K562 (cell line): ENCODE measurements around the gene ZNF354B. TPM values are rescaled to one million over a fixed set of nuclear protein-coding genes. Genes with fewer than 3 reads are reported as not detected.

ENCODE experiments used
- ATAC-seq: fragments of 200-7000 bp; cut with Tn5 transposase; 3 replicates; pipeline ENCODE4 v1.9.1; 2020; ENCODE audit warnings: moderate library complexity
- BruUV-seq: library from RNA; stranded (reverse); fragments of 400-500 nt; replicated peaks from 2 replicates; lab custom pipeline; 2021; lab: Mats Ljungman, UMichigan
- CTCF ChIA-PET: fragments of 300-600 bp; formaldehyde crosslinking; extraction: SDS; loops from one replicate; lab custom pipeline; 2021; ENCODE audit warnings: low intra/inter-chr PET ratio; lab: Yijun Ruan, JAX
- POLR2A ChIA-PET: fragments of 300-600, 350-650 bp; sonication (Branson Sonifier 250); formaldehyde crosslinking; extraction: SDS; loops from one replicate; lab custom pipeline; 2021; ENCODE audit warnings: antibody characterized with exemption, inconsistent platforms; lab: Yijun Ruan, JAX
- DNase-seq, 4 experiments: peaks; one replicate each; pipeline versions ENCODE4 v3.0.0 to v3.0.0-alpha.2; 2011 to 2018; ENCODE audit warnings: low spot score in 3 of 4, mixed read lengths in 3 of 4; ENCODE audit errors: extremely low read depth in 1 of 4
- FAIRE-seq: peaks from 2 replicates; lab custom pipeline; 2011; peaks lifted over from hg19 to GRCh38; lab: Jason Lieb, UNC
- H2AFZ ChIP-seq: 2 replicates; pipeline ENCODE4 v1.6.0; 2011; ENCODE audit warnings: low read depth, low read length, control low read depth, inconsistent platforms
- H3K27ac ChIP-seq: fragments of 200-600 bp; 3 replicates; pipeline ENCODE4 v1.8.0; 2011; ENCODE audit warnings: low read depth, mild to moderate bottlenecking, control low read depth, inconsistent platforms, low read length, moderate library complexity, mixed read lengths; ENCODE audit errors: extremely low read depth
- H3K27me3 ChIP-seq, 2 experiments: fragments of 300-600 bp in 1 of 2; 2 replicates in 1 of 2; 3 replicates in 1 of 2; pipeline versions ENCODE4 v1.6.0 to v1.8.0; 2011; ENCODE audit warnings: inconsistent platforms in 2 of 2, low read length in 2 of 2, mild to moderate bottlenecking in 1 of 2, mixed read lengths in 1 of 2, moderate library complexity in 1 of 2; ENCODE audit not compliant: control insufficient read depth in 2 of 2, insufficient read depth in 2 of 2
- H3K36me3 ChIP-seq: fragments of 300-600 bp; 3 replicates; pipeline ENCODE4 v1.8.0; 2011; ENCODE audit warnings: mild to moderate bottlenecking, low read length, inconsistent platforms; ENCODE audit not compliant: control insufficient read depth, insufficient read depth
- H3K4me1 ChIP-seq, 2 experiments: fragments of 200-600 bp in 1 of 2; replicated peaks in 1 of 2; 2 replicates in 1 of 2; 3 replicates in 1 of 2; pipeline versions ENCODE4 v1.5.1 to v1.8.0; 2011; ENCODE audit warnings: inconsistent platforms in 2 of 2, low read length in 2 of 2, mild to moderate bottlenecking in 1 of 2, mixed read lengths in 1 of 2, moderate library complexity in 1 of 2; ENCODE audit not compliant: control insufficient read depth in 2 of 2, insufficient read depth in 2 of 2
- H3K4me2 ChIP-seq: 2 replicates; pipeline ENCODE4 v1.6.1; 2011; ENCODE audit warnings: low read length, control low read depth, inconsistent platforms, mixed read lengths; ENCODE audit not compliant: insufficient read depth
- H3K4me3 ChIP-seq: fragments of 200-600 bp; sonication (generic), shearing (Covaris generic); 2 replicates; pipeline ENCODE4 v1.5.1; 2016; ENCODE audit warnings: control low read depth, inconsistent platforms
- H3K79me2 ChIP-seq: fragments of 200-600 bp; 3 replicates; pipeline ENCODE4 v1.8.0; 2011; ENCODE audit warnings: low read length, inconsistent platforms; ENCODE audit not compliant: control insufficient read depth, insufficient read depth
- H3K9ac ChIP-seq, 2 experiments: 2 replicates each; pipeline versions ENCODE4 v1.6.0 to v1.6.1; 2011; ENCODE audit warnings: low read depth in 2 of 2, low read length in 2 of 2, control low read depth in 1 of 2, inconsistent platforms in 1 of 2, mild to moderate bottlenecking in 1 of 2, mixed read lengths in 1 of 2; ENCODE audit not compliant: insufficient read depth in 1 of 2
- H3K9me1 ChIP-seq: one replicate; pipeline ENCODE4 v1.6.0; 2011; ENCODE audit warnings: inconsistent platforms, mild to moderate bottlenecking, low read length, moderate library complexity; ENCODE audit not compliant: control insufficient read depth, insufficient read depth
- H3K9me3 ChIP-seq: replicated peaks from 2 replicates; pipeline ENCODE4 v1.5.1; 2011; ENCODE audit warnings: low read depth, low read length, inconsistent platforms; ENCODE audit not compliant: control insufficient read depth, insufficient read depth
- H4K20me1 ChIP-seq: replicated peaks from 2 replicates; pipeline ENCODE4 v1.6.1; 2011; ENCODE audit warnings: low read length, inconsistent platforms, mixed read lengths; ENCODE audit not compliant: control insufficient read depth, insufficient read depth
- CC2D1A ChIP-seq: fragments of 450-650 bp; IDR thresholded peaks from 2 replicates; pipeline ENCODE4 v1.6.1; 2017; ENCODE audit warnings: mild to moderate bottlenecking
- ZNF12 ChIP-seq: sonication (generic); formaldehyde crosslinking; IDR thresholded peaks from 2 replicates; pipeline ENCODE4 v1.4.0; 2020; ENCODE audit warnings: mild to moderate bottlenecking, missing genetic modification reagents
- ZNF507 ChIP-seq: conservative IDR thresholded peaks from 2 replicates; pipeline ENCODE4 v1.6.1; 2017; ENCODE audit warnings: missing genetic modification characterization, missing compliant biosample characterization
- WGBS: fragments of 100-300 bp; shearing (Covaris generic); methylation state at CpG from one replicate; pipeline ENCODE4 v1.1.6; 2016; ENCODE audit warnings: low coverage, mixed read lengths; ENCODE audit not compliant: insufficient coverage; ENCODE audit errors: missing lambda C conversion rate; 5-methylcytosine and 5-hydroxymethylcytosine counted together
- in situ Hi-C: fragments of 300-500 bp; cut with MboI; formaldehyde crosslinking; loops from 4 replicates; pipeline ENCODE4 v1.15.0; 2018; ENCODE audit warnings: inconsistent platforms, mixed read lengths
- intact Hi-C: fragments of 100-400 bp; cut with micrococcal nuclease; formaldehyde crosslinking; loops from 2 replicates; pipeline ENCODE4 v1.14.2; 2022
- polyA plus RNA-seq, 8 experiments: library from polyadenylated mRNA; depleted of rRNA in 4 of 8; stranded (reverse) in 5 of 8; unstranded in 3 of 8; fragments of >200 nt; fragmentation: Nextera tagmentation in 2 of 8; fragmentation: Illumina TruSeq in 1 of 8; extraction: Ambion mirVana in 2 of 8; extraction: Trizol in 1 of 8; gene quantifications; 2 replicates each; pipeline versions ENCODE4 v1.2.1 to v1.2.3, GENCODE V29; 2011 to 2014; ENCODE audit warnings: inconsistent platforms in 1 of 8, missing spikeins in 1 of 8
- total RNA-seq, 7 experiments: library from RNA; depleted of rRNA in 6 of 7; stranded (reverse); fragments of >200 nt in 6 of 7; fragmentation: Illumina TruSeq in 2 of 7; extraction: Trizol in 2 of 7; gene quantifications; 2 replicates each; pipeline versions ENCODE4 v1.2.1 to v1.2.3, GENCODE V29; 2011 to 2021; ENCODE audit warnings: low replicate concordance in 1 of 7
- TF ChIP-seq, protein P1 (sequence below): fragments of 250-450 bp; sonication (Bioruptor Pico); IDR thresholded peaks from 2 replicates; pipeline ENCODE4 v1.5.0; 2021; ENCODE audit warnings: mild to moderate bottlenecking, borderline replicate concordance

ZNF354B gene
- total and polyA plus RNA-seq, 9 of the 15 experiments (the other 6 are each of a cell fraction or from before 2014, with no cell fraction given): 1.8 to 18.3 (median 11.2) TPM

DNA sequence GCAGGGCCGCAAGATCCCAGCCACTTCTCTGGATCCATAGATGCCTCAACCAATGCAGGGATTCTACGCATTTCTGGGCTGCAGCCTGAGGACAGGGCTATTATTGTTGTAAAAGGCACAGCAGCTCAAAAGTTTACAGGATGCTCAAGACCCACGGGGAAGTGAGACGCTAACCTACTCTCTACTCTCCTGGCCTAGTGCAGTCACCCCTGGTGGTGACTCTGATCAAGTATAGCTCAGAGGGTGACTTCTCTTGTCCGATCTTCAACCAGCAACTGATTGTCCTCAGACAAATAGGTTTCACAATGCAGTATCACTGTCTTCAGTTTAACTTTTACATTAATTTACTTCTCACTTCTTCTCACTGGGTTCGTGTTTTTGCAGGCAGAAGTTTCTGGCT lies 34.3 kb upstream of the ZNF354B start:
- H3K36me3 ChIP-seq: peaks cover 15% of the 10 kb centered on the region; the same call in 1 of the 3 replicates
- peaks cover 0 to under 1% of the 10 kb centered on the region in 2 experiments; a peak in 1 of 5 replicates for H3K4me1 ChIP-seq
- BruUV-seq: no TSS peak
- H2AFZ ChIP-seq: no peak overlapping the region
- intact Hi-C loops (no loop called here), in situ Hi-C loops (loop anchor here (25.0 kb wide), 1 partner anchor 538 kb away; no protein-coding TSS in a partner anchor)
- no peaks in the 10 kb centered on the region for H3K9me3 ChIP-seq
- ATAC-seq (no peak; the same call in 2 of the 3 replicates), DNase-seq (no peak), FAIRE-seq (no peak)
- H3K4me2 ChIP-seq: no peak overlapping the region
- no peak overlapping the region for H3K27ac ChIP-seq
- TF ChIP-seq CC2D1A (no peak), ZNF507 (tag) (0 out of 2 replicates have a peak, but pooled peaks have one; percentile 9), ZNF12 (no peak)
- TF ChIP-seq, protein P1, sequence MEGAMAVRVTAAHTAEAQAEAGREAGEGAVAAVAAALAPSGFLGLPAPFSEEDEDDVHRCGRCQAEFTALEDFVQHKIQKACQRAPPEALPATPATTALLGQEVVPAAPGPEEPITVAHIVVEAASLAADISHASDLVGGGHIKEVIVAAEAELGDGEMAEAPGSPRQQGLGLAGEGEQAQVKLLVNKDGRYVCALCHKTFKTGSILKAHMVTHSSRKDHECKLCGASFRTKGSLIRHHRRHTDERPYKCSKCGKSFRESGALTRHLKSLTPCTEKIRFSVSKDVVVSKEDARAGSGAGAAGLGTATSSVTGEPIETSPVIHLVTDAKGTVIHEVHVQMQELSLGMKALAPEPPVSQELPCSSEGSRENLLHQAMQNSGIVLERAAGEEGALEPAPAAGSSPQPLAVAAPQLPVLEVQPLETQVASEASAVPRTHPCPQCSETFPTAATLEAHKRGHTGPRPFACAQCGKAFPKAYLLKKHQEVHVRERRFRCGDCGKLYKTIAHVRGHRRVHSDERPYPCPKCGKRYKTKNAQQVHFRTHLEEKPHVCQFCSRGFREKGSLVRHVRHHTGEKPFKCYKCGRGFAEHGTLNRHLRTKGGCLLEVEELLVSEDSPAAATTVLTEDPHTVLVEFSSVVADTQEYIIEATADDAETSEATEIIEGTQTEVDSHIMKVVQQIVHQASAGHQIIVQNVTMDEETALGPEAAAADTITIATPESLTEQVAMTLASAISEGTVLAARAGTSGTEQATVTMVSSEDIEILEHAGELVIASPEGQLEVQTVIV: no peak
- H3K9me1 ChIP-seq: no peaks in the 10 kb centered on the region
- no peak overlapping the region for H3K4me3 ChIP-seq
- H3K9ac ChIP-seq: no peak overlapping the region
- H4K20me1 ChIP-seq: no peaks in the 10 kb centered on the region
- POLR2A ChIA-PET: no interaction called here
- no peaks in the 10 kb centered on the region for H3K27me3 ChIP-seq
- 29% methylated on average over 6 of the region's 6 CpGs for WGBS
- CTCF ChIA-PET: no interaction called here
- H3K79me2 ChIP-seq: peaks cover 26% of the 10 kb centered on the region
